Activated CD4-positive, CD25-positive, alpha-beta regulatory T cell treated with anti-CD3 and anti-CD28 coated beads, Interleukin-2, amount 50 U/mL, for 16 hours (primary cell): Measurements from ENCODE around the gene ARHGEF16.

Experiments
- DNase-seq: peaks from one replicate; pipeline ENCODE4 v3.0.0-alpha.2; 2020; ENCODE audit warnings: low read depth, low spot score

The ARHGEF16 gene

GRCh38 chr1:3453891-3454810 is at the start of gene ARHGEF16:
Gene ARHGEF16, plus strand, starts transcription at chr1:3454665. Its CDS starts 8,420 bp downstream, at chr1:3463085.
- no peak for DNase-seq

- DNase-seq = no peak
These were observed 49.7 kb upstream of the ARHGEF16 start for GRCh38 chr1:3404801-3405200.

DNA sequence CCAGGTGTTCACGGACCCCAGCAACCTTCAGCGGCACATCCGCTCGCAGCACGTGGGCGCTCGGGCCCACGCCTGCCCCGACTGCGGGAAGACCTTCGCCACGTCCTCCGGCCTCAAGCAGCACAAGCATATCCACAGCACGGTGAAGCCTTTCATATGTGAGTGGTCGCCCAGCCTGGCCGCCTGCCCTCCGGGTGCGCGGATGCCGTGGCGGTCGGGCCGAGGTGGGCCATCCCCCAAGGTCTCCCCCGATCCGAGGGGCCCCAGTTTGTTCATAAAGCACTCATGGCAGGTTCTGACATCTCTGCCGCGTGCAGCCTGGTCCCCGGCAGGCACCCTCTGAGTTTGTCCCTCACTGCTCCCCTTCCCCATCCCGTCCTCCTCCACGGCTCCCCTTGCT is 49.0 kb upstream of the ARHGEF16 start:
- no peak for DNase-seq

GRCh38 chr1:3405974-3406867 is 48.2 kb upstream of the ARHGEF16 start:
- no peak for DNase-seq

- DNase-seq = no peak
These were observed 47.4 kb upstream of the ARHGEF16 start for GRCh38 chr1:3407021-3407420.

DNA sequence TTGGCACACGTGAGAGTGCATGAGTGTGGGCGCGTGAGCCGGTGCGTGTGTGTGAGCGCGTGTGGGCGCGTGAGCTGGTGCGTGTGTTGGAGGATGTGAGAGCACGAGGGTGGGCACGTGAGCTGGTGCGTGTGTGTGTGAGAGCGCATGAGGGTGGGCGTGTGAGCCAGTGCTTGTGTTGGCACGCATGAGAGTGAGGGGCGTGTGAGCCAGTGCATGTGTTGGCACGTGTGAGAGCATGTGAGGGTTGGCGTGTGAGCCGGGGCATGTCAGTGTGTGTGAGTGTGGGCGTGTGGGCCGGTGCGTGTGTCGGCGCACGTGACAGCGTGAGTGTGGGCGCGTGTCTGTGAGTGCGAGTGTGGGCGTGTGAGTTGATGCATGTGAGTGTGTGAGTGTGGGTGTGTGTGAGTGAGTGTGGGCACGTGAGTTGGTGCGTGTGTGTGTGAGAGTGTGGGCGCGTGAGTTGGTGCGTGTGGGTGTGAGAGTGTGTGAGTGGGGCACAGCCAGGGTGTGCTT is 45.7 kb upstream of the ARHGEF16 start:
- no peak for DNase-seq

DNA sequence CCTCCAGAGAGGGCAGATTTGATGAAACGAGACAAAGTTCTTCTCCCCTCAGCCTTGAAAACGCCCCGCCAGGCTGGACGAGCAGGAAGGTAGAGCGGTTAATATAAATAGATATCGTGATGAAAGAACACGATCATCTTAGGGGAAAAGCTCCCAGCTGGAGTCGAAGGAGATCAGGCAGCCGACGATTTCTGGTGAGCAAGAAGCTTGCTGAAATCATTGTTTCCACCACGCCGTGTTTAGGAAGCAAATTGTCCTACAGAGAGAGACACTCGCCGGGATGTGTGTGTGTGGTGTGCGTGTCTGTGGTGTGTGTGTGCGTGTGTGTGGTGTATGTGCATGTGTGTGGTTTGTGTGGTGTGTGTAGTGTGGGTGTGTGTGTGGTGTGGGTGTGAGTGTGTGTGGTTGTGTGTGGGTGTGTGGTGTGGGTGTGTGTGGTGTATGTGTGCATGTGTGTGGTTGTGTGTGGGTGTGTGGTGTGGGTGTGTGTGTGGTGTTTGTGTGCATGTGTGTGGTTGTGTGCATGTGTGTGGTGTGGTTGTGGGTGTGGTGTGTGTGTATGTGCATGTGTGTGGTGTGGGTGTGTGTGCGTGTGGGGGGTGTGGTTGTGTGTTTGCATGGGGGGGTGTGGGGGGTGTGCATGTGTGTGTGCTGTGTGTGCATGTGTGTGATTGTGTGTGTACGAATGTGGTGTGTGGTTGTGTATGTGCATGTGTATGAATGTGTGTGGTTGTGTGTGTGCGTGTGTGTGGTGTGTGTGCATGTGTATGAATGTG is 44.9 kb upstream of the ARHGEF16 start:
- DNase-seq = no peak

GRCh38 chr1:3410142-3410925 is 44.1 kb upstream of the ARHGEF16 start:
- DNase-seq = no peak

GRCh38 chr1:3411806-3412205 is 42.7 kb upstream of the ARHGEF16 start:
- no peak for DNase-seq

DNA sequence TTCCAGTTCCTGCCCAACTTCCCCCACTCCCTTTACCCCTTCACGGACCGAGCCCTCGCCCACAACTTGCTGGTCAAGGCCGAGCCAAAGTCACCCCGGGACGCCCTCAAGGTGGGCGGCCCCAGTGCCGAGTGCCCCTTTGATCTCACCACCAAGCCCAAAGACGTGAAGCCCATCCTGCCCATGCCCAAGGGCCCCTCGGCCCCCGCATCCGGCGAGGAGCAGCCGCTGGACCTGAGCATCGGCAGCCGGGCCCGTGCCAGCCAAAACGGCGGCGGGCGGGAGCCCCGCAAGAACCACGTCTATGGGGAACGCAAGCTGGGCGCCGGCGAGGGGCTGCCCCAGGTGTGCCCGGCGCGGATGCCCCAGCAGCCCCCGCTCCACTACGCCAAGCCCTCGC is 42.1 kb upstream of the ARHGEF16 start:
- no peak for DNase-seq

GRCh38 chr1:3413975-3414710 is 40.3 kb upstream of the ARHGEF16 start:
- DNase-seq = no peak

DNA sequence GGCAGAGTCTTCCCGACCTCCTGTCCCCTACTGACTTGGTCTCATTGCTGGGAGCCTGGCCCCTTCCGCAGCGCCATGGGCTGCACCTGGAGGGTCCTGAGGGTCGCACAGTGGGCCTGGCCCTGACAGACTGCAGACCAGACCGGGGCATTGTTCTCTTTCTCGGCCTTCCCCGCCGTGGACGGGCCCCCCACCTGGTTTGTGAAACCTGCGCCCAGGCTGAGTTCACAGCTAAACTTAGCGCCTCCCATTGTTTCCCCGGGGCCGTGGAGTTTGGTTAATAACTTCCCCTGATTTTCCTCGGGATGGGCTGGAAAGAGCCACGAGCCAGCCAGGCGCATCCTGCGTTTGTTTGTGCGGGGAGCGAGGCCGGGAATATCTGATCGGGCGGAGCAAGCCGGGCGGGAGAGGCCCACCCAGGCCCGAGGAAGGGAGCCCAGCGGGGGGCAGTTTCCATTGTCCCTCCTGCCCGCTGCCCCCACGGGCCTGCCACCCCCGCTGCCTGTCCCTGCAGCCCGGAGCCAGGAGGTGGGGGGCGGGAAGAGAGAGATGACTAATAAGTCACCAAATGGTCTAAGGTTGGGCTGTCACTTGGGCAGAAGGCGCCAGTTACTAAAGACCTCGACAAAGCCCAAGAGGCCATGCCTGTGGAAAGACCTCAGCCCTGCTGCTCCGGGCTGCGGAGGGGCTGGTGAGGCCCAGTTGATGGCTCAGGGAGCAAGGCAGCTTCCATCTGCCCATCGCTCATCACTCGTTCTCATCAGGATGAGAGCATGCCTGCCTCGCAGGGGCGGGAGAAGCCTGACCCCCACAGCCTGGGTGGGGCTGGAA is 39.0 kb upstream of the ARHGEF16 start:
- no peak for DNase-seq

GRCh38 chr1:3417082-3417739 is 37.3 kb upstream of the ARHGEF16 start:
- no peak for DNase-seq

DNA sequence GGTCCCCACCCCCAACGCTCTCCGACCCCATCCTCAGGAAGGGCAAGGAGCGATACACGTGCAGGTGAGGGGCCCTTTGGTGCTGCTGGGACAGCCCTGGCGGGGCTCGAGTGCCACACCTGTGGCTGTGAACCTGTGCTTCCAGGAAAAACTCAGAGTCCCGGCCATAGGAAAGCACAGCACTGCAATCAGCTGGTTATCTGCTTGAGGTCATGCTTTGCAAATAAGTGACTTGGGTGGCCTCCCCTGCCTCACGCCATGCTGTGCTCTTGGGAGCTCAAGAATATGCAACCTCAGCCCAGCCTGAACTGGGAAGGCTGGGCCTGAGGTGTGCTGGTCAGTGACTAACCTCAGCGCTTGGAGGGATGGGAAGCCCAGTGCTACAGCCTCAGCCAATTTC is 36.5 kb upstream of the ARHGEF16 start:
- no peak for DNase-seq

GRCh38 chr1:3418600-3418999 is 35.9 kb upstream of the ARHGEF16 start:
- DNase-seq = no peak

DNA sequence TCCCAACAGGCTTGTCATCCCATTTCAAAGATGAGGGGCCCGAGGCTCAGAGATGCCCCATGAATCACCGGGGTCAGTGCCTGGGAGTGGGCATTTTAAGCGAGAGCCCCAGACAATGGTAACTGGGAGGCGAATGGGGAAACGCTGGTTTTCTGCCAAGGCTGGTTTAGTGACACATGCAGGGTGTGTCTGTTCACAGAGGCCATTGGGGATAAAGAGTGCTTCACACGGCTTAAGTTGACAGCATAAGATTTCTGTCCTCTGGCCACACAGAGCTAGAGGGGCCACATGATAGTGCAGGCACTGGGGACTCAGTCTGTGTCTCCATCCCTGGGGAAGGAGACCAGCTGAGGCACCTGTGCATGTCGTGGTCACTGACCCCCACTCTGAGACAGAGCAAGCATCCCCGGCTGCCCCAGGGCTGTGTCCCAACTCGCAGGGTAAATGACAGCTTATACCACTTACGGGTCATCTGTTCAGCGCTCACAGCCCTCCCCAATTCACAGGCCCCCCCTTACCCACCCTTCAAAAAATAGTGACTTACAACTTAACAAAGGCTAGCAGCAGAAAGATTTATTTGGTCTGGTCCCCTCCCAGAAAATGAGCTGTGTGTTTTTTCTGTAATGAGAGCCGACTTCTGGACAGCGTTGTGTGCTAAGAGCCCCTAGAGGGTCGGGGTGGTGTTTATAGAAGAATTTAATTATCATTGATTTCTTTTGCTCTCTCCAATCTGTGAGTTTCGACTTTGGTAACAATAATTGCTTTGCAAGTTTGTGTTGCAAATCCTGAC is 34.9 kb upstream of the ARHGEF16 start:
- no peak for DNase-seq

DNA sequence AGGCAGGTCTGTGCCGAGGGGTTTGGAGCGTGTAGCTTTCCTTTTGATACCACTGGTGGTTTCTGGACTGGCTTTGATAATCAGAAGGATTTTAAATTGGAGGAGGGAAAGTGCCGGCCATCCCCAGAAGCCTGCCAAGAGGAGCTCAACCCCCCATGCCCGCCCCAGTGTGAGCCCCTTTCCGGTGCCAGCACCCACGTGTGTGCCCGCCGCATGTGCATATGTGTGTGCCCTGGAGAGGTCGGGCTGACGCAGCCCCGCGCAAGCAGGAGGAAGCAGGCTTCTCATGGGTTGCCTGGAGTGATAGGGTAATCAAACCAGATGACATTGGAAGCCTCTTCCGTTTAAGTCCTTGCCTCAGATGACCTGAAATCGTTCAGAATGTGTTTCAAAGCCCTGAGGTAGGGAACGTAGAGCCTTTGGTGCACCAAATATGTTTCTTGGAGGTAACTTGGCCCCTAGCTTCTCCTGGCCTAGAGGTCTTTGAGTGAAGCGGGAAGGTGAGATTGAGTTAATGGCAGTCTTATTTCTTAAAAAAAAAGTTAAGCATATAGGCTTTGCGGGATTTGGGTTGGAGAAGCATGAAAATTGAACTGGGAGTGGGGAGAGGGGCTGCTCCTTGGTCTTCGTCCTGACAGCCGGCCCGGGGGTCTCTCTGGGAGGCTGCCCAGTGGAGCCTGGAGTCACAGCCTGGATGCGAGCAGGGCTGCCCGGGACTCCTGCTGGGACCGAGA is 34.1 kb upstream of the ARHGEF16 start:
- no peak for DNase-seq
